ENCODE results near the gene PAK1. TPM values are rescaled to one million over a fixed set of nuclear protein-coding genes. Genes with fewer than 3 reads are reported as not detected.

Gene PAK1
- total and polyA plus RNA-seq, 7 experiments from 2014 or later = 15.5 to 67.2 (median 23.2) TPM

- DNase-seq (no peak), ATAC-seq (no peak)
- peak overlapping the region in 1 of 9 donors; percentile 23 for H3K27ac Mint-ChIP-seq
- Histone ChIP-seq H3K36me3 (ENCODE audit: control insufficient read depth in 2 of 3, insufficient read depth in 3 of 3, low read length in 3 of 3) (no peaks in the 10 kb centered on the region), H3K9me3 (ENCODE audit: control insufficient read depth in 2 of 3, low read length in 3 of 3) (no peaks in the 10 kb centered on the region), H3K4me3 (ENCODE audit: low read length) (no peak overlapping the region), H3K27ac (ENCODE audit: low read depth, low read length) (no peak overlapping the region), H3K27me3 (ENCODE audit: control insufficient read depth in 2 of 2, insufficient read depth in 2 of 2, low read length in 2 of 2) (no peaks in the 10 kb centered on the region), H3K4me1 (ENCODE audit: control insufficient read depth in 2 of 2, insufficient read depth in 2 of 2, low read length in 2 of 2) (no peaks in the 10 kb centered on the region)
- ChIA-PET POLR2A (interaction anchor here (0.6 kb wide), 1 partner anchor 78 kb away, joined by 5 read pairs; no protein-coding TSS in a partner anchor), CTCF (no interaction called here)
- no peak overlapping the region for H3K4me3 Mint-ChIP-seq
- intact Hi-C loops (cut with micrococcal nuclease) = no loop called here
- peaks cover 0 to 20% (median 0%) of the 10 kb centered on the region in 7 donors for H3K4me1 Mint-ChIP-seq
- H3K27me3 Mint-ChIP-seq = no peaks in the 10 kb centered on the region
- peaks cover 9 to 42% (median 29%) of the 10 kb centered on the region in 5 donors for H3K36me3 Mint-ChIP-seq
- peaks cover 0 to 2% (median 0%) of the 10 kb centered on the region in 11 donors for H3K9me3 Mint-ChIP-seq
These were observed 91.9 kb downstream of the PAK1 start for GRCh38 chr11:77381729-77382665.

- POLR2A ChIA-PET = no interaction called here
- DNase-seq (no peak), ATAC-seq (no peak)
- Histone ChIP-seq H3K27me3 (ENCODE audit: control insufficient read depth in 2 of 2, insufficient read depth in 2 of 2, low read length in 2 of 2) (no peaks in the 10 kb centered on the region), H3K4me3 (ENCODE audit: low read length) (no peak overlapping the region), H3K4me1 (ENCODE audit: control insufficient read depth in 2 of 2, insufficient read depth in 2 of 2, low read length in 2 of 2) (no peaks in the 10 kb centered on the region), H3K27ac (ENCODE audit: low read depth, low read length) (no peak overlapping the region), H3K36me3 (ENCODE audit: control insufficient read depth in 2 of 3, insufficient read depth in 3 of 3, low read length in 3 of 3) (peaks cover 0 to under 1% (median 0%) of the 10 kb centered on the region in 3 experiments), H3K9me3 (ENCODE audit: control insufficient read depth in 2 of 3, low read length in 3 of 3) (no peaks in the 10 kb centered on the region)
- peaks cover 9 to 57% (median 32%) of the 10 kb centered on the region in 5 donors for H3K36me3 Mint-ChIP-seq
- intact Hi-C loops (cut with micrococcal nuclease) = loop anchor here in 1 of 2 donors (10.0 kb wide), 1 partner anchor 165 kb away; no protein-coding TSS in a partner anchor
- H3K9me3 Mint-ChIP-seq = peaks cover 0 to 2% (median 0%) of the 10 kb centered on the region in 11 donors
- H3K4me3 Mint-ChIP-seq = no peak overlapping the region
- H3K27me3 Mint-ChIP-seq = no peaks in the 10 kb centered on the region
- H3K27ac Mint-ChIP-seq = no peak overlapping the region
- peaks cover 0 to 18% (median 0%) of the 10 kb centered on the region in 7 donors for H3K4me1 Mint-ChIP-seq
- CTCF ChIA-PET = interaction anchor here (1.3 kb wide), 1 partner anchor 32 kb away, joined by 3 read pairs; no protein-coding TSS in a partner anchor
These were observed 94.0 kb downstream of the PAK1 start for GRCh38 chr11:77379934-77380333.

DNA sequence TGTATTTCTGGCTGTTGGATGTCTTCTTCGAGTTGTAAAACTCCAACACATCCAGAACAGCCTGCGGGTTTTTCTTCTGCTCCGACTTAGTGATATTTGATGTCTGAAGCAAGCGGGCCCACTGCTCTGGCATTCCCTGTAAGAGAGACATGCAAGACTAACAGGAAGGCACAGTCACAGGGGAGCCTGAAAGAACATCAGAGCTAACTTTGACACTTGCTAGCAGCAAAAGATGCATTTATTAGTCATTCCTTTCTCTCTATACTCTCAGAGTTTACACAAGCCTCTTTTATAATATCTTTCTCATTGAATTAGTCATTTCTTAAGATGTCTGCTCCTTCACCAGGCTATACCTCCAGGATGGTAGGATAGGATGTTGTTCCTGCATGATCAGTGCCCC lies 94.6 kb downstream of the PAK1 start:
- ATAC-seq = no peak
- no peaks in the 10 kb centered on the region for H3K27me3 ChIP-seq (ENCODE audit: control insufficient read depth in 2 of 2, insufficient read depth in 2 of 2, low read length in 2 of 2)
- CTCF ChIA-PET = interaction anchor here (1.3 kb wide), 1 partner anchor 33 kb away, joined by 3 read pairs; no protein-coding TSS in a partner anchor
- H3K27ac Mint-ChIP-seq = no peak overlapping the region
- H3K27ac ChIP-seq (ENCODE audit: low read depth, low read length) = no peak overlapping the region
- H3K9me3 Mint-ChIP-seq = peaks cover 0 to 2% (median 0%) of the 10 kb centered on the region in 11 donors
- peaks cover 0 to 5% (median 3%) of the 10 kb centered on the region in 3 experiments for H3K36me3 ChIP-seq (ENCODE audit: control insufficient read depth in 2 of 3, insufficient read depth in 3 of 3, low read length in 3 of 3)
- no peaks in the 10 kb centered on the region for H3K4me1 ChIP-seq (ENCODE audit: control insufficient read depth in 2 of 2, insufficient read depth in 2 of 2, low read length in 2 of 2)
- no peak for DNase-seq
- peaks cover 9 to 59% (median 33%) of the 10 kb centered on the region in 5 donors for H3K36me3 Mint-ChIP-seq
- no peaks in the 10 kb centered on the region for H3K27me3 Mint-ChIP-seq
- H3K4me3 Mint-ChIP-seq = no peak overlapping the region
- H3K9me3 ChIP-seq (ENCODE audit: control insufficient read depth in 2 of 3, low read length in 3 of 3) = no peaks in the 10 kb centered on the region
- intact Hi-C loops (cut with micrococcal nuclease) = loop anchor here in 1 of 2 donors (10.0 kb wide), 1 partner anchor 166 kb away; no protein-coding TSS in a partner anchor
- H3K4me1 Mint-ChIP-seq = peaks cover 0 to 18% (median 0%) of the 10 kb centered on the region in 7 donors
- H3K4me3 ChIP-seq (ENCODE audit: low read length) = no peak overlapping the region
- POLR2A ChIA-PET = no interaction called here

DNA sequence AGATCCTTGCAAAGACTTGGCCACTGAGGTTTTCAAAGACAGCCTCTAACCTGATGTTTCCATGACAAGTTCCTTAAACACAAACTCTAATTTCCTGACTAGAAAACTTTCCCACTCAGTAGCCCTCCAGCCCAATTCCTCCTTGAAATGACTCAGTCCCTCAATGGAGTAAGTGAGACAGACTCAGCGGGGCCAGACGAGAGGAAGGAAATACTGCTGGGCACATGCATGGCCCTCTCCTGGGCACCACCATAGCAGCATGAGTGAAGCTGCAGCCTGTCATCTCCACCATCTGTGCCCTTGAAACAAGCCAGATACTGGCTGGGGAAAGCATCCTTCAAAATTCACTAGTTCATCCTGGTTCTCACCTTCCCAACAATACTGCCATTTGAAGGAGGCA lies 96.2 kb downstream of the PAK1 start:
- no peak overlapping the region for H3K27ac ChIP-seq (ENCODE audit: low read depth, low read length)
- DNase-seq (no peak), ATAC-seq (no peak)
- Mint-ChIP-seq H3K27ac (no peak overlapping the region), H3K4me1 (peaks cover 0 to 18% (median 0%) of the 10 kb centered on the region in 7 donors), H3K4me3 (no peak overlapping the region), H3K36me3 (peaks cover 9 to 56% (median 32%) of the 10 kb centered on the region in 5 donors), H3K9me3 (no peaks in the 10 kb centered on the region), H3K27me3 (no peaks in the 10 kb centered on the region)
- intact Hi-C loops (cut with micrococcal nuclease) = loop anchor here in 1 of 2 donors (10.0 kb wide), 1 partner anchor 167 kb away; no protein-coding TSS in a partner anchor
- no peaks in the 10 kb centered on the region for H3K27me3 ChIP-seq (ENCODE audit: control insufficient read depth in 2 of 2, insufficient read depth in 2 of 2, low read length in 2 of 2)
- H3K4me1 ChIP-seq (ENCODE audit: control insufficient read depth in 2 of 2, insufficient read depth in 2 of 2, low read length in 2 of 2) = no peaks in the 10 kb centered on the region
- peaks cover 0 to 10% (median 3%) of the 10 kb centered on the region in 3 experiments for H3K36me3 ChIP-seq (ENCODE audit: control insufficient read depth in 2 of 3, insufficient read depth in 3 of 3, low read length in 3 of 3)
- ChIA-PET POLR2A (no interaction called here), CTCF (no interaction called here)
- no peaks in the 10 kb centered on the region for H3K9me3 ChIP-seq (ENCODE audit: control insufficient read depth in 2 of 3, low read length in 3 of 3)
- no peak overlapping the region for H3K4me3 ChIP-seq (ENCODE audit: low read length)

DNA sequence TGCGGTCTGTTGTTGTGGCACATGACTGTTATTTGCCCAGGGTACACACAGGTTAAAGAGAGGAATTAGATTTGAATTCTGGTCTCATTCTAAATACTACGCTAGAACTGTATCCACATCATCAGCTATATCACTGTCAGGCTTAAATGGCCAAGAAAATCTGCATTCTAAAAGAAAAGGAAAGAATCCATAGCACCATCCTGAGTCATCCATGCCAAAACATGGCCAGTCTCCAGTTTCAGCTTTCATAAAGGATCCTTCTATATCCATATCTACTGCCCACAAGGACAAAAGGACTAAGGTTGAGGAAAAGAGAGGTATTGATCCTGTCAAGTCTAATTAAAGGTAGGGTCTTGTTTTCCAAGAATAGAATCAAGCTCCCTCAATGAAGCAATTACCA lies 98.8 kb downstream of the PAK1 start:
- no peaks in the 10 kb centered on the region for H3K27me3 ChIP-seq (ENCODE audit: control insufficient read depth in 2 of 2, insufficient read depth in 2 of 2, low read length in 2 of 2)
- Mint-ChIP-seq H3K27ac (no peak overlapping the region), H3K36me3 (peaks cover 9 to 56% (median 35%) of the 10 kb centered on the region in 5 donors), H3K4me3 (no peak overlapping the region), H3K9me3 (no peaks in the 10 kb centered on the region), H3K27me3 (no peaks in the 10 kb centered on the region), H3K4me1 (peaks cover 0 to 12% (median 5%) of the 10 kb centered on the region in 7 donors)
- POLR2A ChIA-PET = no interaction called here
- H3K9me3 ChIP-seq (ENCODE audit: control insufficient read depth in 2 of 3, low read length in 3 of 3) = no peaks in the 10 kb centered on the region
- CTCF ChIA-PET = no interaction called here
- ATAC-seq (no peak), DNase-seq (no peak)
- no peaks in the 10 kb centered on the region for H3K4me1 ChIP-seq (ENCODE audit: control insufficient read depth in 2 of 2, insufficient read depth in 2 of 2, low read length in 2 of 2)
- H3K27ac ChIP-seq (ENCODE audit: low read depth, low read length) = no peak overlapping the region
- intact Hi-C loops (cut with micrococcal nuclease) = loop anchor here in 1 of 2 donors (10.0 kb wide), 1 partner anchor 170 kb away; no protein-coding TSS in a partner anchor
- peaks cover 0 to 10% (median 3%) of the 10 kb centered on the region in 3 experiments for H3K36me3 ChIP-seq (ENCODE audit: control insufficient read depth in 2 of 3, insufficient read depth in 3 of 3, low read length in 3 of 3)
- no peak overlapping the region for H3K4me3 ChIP-seq (ENCODE audit: low read length)

GRCh38 chr11:77374611-77375031 lies 99.3 kb downstream of the PAK1 start:
- Mint-ChIP-seq H3K27me3 (no peaks in the 10 kb centered on the region), H3K27ac (no peak overlapping the region), H3K36me3 (peaks cover 9 to 55% (median 35%) of the 10 kb centered on the region in 5 donors), H3K4me1 (peaks cover 0 to 17% (median 10%) of the 10 kb centered on the region in 7 donors), H3K4me3 (no peak overlapping the region), H3K9me3 (no peaks in the 10 kb centered on the region)
- H3K36me3 ChIP-seq (ENCODE audit: control insufficient read depth in 2 of 3, insufficient read depth in 3 of 3, low read length in 3 of 3) = peaks cover 0 to 10% (median 3%) of the 10 kb centered on the region in 3 experiments
- ChIA-PET POLR2A (no interaction called here), CTCF (no interaction called here)
- H3K4me1 ChIP-seq (ENCODE audit: control insufficient read depth in 2 of 2, insufficient read depth in 2 of 2, low read length in 2 of 2) = no peaks in the 10 kb centered on the region
- ATAC-seq = no peak
- no peaks in the 10 kb centered on the region for H3K9me3 ChIP-seq (ENCODE audit: control insufficient read depth in 2 of 3, low read length in 3 of 3)
- no peak overlapping the region for H3K27ac ChIP-seq (ENCODE audit: low read depth, low read length)
- H3K27me3 ChIP-seq (ENCODE audit: control insufficient read depth in 2 of 2, insufficient read depth in 2 of 2, low read length in 2 of 2) = no peaks in the 10 kb centered on the region
- intact Hi-C loops (cut with micrococcal nuclease) = loop anchor here in 1 of 2 donors (10.0 kb wide), 1 partner anchor 170 kb away; no protein-coding TSS in a partner anchor
- DNase-seq = no peak
- no peak overlapping the region for H3K4me3 ChIP-seq (ENCODE audit: low read length)
